ENCODE results near the gene XK. TPM values are rescaled to one million over a fixed set of nuclear protein-coding genes. Genes with fewer than 3 reads are reported as not detected.

XK gene
- total RNA-seq, 2 experiments from 2014 or later, result 0.02 to 0.04 TPM

DNA sequence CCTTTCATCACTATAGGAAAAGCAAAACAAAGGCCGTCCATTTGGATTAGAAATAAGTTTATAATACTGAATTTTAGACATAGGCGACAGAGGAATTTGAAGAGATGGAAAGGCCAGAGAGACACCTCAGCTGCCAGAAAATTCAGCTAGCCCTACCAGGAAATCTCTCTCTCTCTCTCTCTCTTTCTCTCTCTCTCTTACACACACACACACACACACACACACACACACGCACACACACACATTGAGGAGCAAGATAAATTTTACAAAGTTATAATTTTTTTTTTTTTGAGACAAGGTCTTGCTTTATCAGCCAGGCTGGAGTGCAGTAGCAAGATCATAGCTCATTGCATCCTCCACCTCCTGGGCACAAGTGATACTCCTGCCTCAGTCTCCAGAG lies 1.4 kb downstream of the XK start:
- Mint-ChIP-seq H3K27ac (no peak overlapping the region), H3K4me1 (no peaks in the 10 kb centered on the region), H3K4me3 (peak overlapping the region; percentile 58), H3K27me3 (peaks cover 4% of the 10 kb centered on the region), H3K36me3 (ENCODE audit: low read depth) (no peaks in the 10 kb centered on the region), H3K9me3 (no peaks in the 10 kb centered on the region)
- POLR2A ChIA-PET, result no interaction called here
- no peak for DNase-seq
- CTCF ChIA-PET, result no interaction called here

DNA sequence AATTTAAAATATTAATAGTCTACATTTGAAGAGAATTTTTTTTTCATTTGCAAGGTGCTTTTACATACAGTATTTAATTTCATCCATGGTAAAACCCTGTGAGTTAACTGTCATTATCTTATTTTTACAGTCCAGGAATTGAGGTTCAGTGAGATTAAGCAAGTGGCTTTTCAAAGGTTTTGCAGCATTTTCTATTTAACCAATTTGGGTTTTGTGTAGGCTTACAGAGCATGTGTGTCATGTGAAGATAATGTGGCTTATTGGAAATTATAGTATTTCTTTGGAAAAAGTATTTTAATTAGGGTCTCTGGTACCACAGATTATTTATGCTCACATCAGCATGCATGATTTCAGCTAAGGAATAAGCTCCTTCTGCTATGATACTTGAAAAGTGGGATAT lies 4.5 kb downstream of the XK start:
- no peaks in the 10 kb centered on the region for H3K4me1 Mint-ChIP-seq
- no peak overlapping the region for H3K27ac Mint-ChIP-seq
- no peak overlapping the region for H3K4me3 Mint-ChIP-seq
- no peaks in the 10 kb centered on the region for H3K27me3 Mint-ChIP-seq
- H3K9me3 Mint-ChIP-seq, result no peaks in the 10 kb centered on the region
- no peak for DNase-seq
- CTCF ChIA-PET, result no interaction called here
- POLR2A ChIA-PET, result no interaction called here
- no peaks in the 10 kb centered on the region for H3K36me3 Mint-ChIP-seq (ENCODE audit: low read depth)

DNA sequence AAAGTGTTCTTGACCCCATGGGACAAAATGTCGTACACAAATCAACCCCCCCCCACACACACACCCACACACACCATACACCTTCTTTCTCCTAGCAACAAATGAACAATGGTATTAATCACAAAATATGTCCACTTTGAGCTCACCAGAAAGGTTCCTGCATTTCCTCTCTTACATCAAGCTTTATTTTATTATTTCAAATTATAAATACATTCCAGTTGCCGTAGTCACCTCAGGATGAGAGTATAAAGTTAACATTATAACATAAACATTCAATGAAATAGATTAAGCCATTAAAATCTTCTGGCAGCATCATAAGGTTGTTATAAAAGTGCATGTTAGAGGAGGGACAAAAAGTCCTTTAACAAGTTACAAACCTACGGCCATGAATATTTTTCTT lies 7.3 kb downstream of the XK start:
- Mint-ChIP-seq H3K36me3 (ENCODE audit: low read depth) (no peaks in the 10 kb centered on the region), H3K9me3 (no peaks in the 10 kb centered on the region), H3K4me3 (no peak overlapping the region), H3K4me1 (no peaks in the 10 kb centered on the region), H3K27me3 (no peaks in the 10 kb centered on the region), H3K27ac (no peak overlapping the region)
- ChIA-PET CTCF (no interaction called here), POLR2A (no interaction called here)
- DNase-seq, result no peak

DNA sequence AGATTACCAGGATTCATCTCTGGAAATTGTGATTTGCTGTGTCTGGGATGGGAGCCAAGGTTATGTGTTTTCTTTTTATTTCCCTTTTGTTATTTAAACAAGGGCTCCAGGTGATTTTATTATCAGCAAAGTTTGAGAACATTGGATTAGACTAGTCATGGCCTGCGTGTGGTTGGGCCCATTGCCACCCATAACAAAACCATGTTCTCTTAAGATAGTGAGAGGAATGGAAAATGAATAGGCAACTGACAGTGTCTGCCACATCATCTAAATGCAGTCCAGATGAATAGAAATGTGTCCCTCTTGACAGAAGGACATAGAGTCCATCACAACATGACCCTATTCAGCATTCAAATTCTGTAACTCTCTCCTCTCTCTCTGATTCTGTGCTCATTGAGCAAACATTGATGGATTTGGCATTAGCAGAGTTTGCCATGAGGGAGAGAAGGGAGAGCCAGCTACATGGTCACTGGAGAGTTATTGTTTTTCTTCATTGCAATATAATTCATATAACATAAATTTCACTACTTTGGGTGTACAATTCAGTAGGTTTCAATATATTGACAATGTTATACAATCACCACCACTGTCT lies 11.7 kb downstream of the XK start:
- Mint-ChIP-seq H3K36me3 (ENCODE audit: low read depth) (no peaks in the 10 kb centered on the region), H3K27ac (no peak overlapping the region), H3K9me3 (no peaks in the 10 kb centered on the region), H3K4me3 (no peak overlapping the region), H3K4me1 (no peaks in the 10 kb centered on the region), H3K27me3 (no peaks in the 10 kb centered on the region)
- CTCF ChIA-PET, result no interaction called here
- no peak for DNase-seq
- POLR2A ChIA-PET, result no interaction called here

DNA sequence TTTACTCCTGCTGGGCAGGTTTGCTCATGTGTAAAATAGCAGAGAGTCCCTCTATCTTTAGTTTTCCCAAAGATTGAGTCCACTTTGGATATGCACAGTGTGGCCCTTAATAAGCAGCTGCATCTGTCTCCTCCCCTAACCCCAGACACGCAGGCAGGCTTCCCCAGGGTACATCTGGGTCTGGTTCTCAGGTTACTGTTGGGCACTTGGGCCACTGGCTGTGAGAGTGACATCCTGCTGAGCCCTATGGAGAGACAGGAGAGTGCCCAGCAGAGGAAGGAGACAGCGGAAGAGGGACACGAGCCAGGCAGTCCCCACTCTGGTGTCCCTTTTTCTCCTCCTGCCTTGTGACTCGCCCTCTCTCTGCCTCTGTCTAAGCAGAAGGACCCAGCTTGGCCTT lies 16.0 kb downstream of the XK start:
- no peaks in the 10 kb centered on the region for H3K27me3 Mint-ChIP-seq
- no peak overlapping the region for H3K27ac Mint-ChIP-seq
- ChIA-PET POLR2A (no interaction called here), CTCF (no interaction called here)
- H3K4me3 Mint-ChIP-seq, result no peak overlapping the region
- H3K4me1 Mint-ChIP-seq, result no peaks in the 10 kb centered on the region
- H3K9me3 Mint-ChIP-seq, result no peaks in the 10 kb centered on the region
- no peaks in the 10 kb centered on the region for H3K36me3 Mint-ChIP-seq (ENCODE audit: low read depth)
- no peak for DNase-seq

DNA sequence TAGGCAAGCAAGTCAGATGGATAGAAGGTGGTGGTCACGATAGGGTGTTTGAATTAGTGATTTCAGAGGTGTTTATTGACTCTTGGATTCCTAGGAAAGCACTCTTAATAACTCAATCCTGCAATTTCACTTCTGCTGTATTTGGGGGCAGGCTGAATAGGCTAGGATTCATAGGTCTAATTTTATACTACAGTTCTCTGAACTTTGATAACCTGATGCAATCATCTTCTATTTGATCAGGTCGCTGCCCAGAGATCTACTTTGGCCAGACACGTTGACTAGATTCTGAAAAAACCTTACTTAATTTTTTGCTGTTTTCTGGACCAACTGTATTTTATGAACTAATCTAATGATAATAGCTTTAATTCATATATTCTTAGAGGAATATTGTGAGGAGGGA lies 26.4 kb downstream of the XK start:
- Mint-ChIP-seq H3K9me3 (no peaks in the 10 kb centered on the region), H3K4me1 (no peaks in the 10 kb centered on the region), H3K4me3 (no peak overlapping the region), H3K27me3 (no peaks in the 10 kb centered on the region), H3K36me3 (ENCODE audit: low read depth) (no peaks in the 10 kb centered on the region), H3K27ac (no peak overlapping the region)
- ChIA-PET CTCF (no interaction called here), POLR2A (no interaction called here)
- no peak for DNase-seq

DNA sequence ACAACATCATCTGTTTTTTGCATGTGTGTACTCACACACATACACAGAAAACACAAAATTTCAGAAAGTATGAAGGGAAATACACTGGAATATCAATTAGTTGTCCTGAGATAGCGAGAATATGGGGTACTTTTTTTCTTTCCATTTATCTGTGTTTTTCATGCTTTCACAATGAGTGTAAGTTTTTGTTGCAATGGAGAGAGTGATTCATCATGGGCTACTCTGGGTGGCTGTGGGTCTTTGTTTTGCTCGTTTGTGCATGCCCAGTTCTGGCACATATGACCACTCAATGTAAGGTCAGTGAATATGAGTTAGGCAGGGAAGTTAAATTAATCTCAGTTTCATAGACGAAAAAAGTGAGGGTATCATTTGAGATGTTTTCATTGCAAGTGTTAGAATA lies 26.9 kb downstream of the XK start:
- H3K27me3 Mint-ChIP-seq, result no peaks in the 10 kb centered on the region
- H3K9me3 Mint-ChIP-seq, result no peaks in the 10 kb centered on the region
- no peak overlapping the region for H3K27ac Mint-ChIP-seq
- no peaks in the 10 kb centered on the region for H3K36me3 Mint-ChIP-seq (ENCODE audit: low read depth)
- ChIA-PET CTCF (no interaction called here), POLR2A (no interaction called here)
- no peaks in the 10 kb centered on the region for H3K4me1 Mint-ChIP-seq
- H3K4me3 Mint-ChIP-seq, result no peak overlapping the region
- no peak for DNase-seq

DNA sequence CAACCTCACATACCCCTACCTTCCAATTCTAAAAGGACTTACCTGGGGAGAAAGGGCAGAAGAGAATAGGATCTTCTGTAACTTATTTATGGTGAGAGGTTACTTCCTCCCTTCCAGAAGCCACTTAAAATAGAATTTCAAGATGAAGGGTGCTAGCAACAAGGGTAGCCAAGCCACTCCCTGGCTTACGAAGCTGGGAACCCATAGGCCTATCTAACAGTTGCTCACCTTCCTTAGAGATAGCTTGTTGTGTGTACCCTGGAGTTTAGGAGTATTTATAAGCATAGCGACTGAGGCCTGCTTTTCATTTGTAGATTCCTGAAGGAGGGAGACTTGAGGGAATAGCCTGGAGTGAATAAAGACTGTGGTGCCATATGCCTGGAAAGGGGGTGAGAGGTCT lies 28.9 kb downstream of the XK start:
- H3K9me3 Mint-ChIP-seq, result peaks cover 4% of the 10 kb centered on the region
- CTCF ChIA-PET, result interaction anchor here (1.3 kb wide), 1 partner anchor 13 kb away, joined by 4 read pairs; no protein-coding TSS in a partner anchor
- no peaks in the 10 kb centered on the region for H3K4me1 Mint-ChIP-seq

DNA sequence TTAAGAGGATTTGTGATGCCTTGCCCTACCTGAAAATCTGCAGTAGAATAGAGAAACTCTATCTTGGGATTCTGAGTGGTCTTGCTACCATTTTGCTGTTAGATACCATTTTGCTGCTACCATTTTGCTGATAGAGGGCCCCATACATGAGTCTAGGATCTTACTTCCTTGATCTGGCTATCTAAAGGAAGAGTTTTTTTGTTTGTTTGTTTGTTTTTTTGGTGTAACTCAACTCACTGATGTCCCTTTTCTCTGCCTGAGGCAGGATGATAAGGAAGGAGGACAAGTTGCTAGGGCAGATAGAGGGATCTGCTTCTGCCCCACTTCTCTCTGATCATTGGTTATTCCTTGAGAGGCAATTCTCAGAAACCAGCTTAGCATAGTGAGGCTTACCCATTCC lies 31.0 kb downstream of the XK start:
- Mint-ChIP-seq H3K4me1 (no peaks in the 10 kb centered on the region), H3K36me3 (ENCODE audit: low read depth) (peaks cover 2% of the 10 kb centered on the region), H3K27me3 (peaks cover 7% of the 10 kb centered on the region), H3K9me3 (peaks cover 4% of the 10 kb centered on the region), H3K4me3 (no peak overlapping the region), H3K27ac (no peak overlapping the region)
- ChIA-PET POLR2A (no interaction called here), CTCF (interaction anchor here (1.0 kb wide), 1 partner anchor 114 kb away, joined by 4 read pairs; no protein-coding TSS in a partner anchor)
- DNase-seq, result no peak

More for the DNA sequence above, 28.9 kb downstream of the XK start:
- DNase-seq, result no peak
- Mint-ChIP-seq H3K36me3 (ENCODE audit: low read depth) (peaks cover 2% of the 10 kb centered on the region), H3K27me3 (peaks cover 7% of the 10 kb centered on the region), H3K4me3 (no peak overlapping the region), H3K27ac (peak overlapping the region; percentile 9)
- POLR2A ChIA-PET, result no interaction called here

DNA sequence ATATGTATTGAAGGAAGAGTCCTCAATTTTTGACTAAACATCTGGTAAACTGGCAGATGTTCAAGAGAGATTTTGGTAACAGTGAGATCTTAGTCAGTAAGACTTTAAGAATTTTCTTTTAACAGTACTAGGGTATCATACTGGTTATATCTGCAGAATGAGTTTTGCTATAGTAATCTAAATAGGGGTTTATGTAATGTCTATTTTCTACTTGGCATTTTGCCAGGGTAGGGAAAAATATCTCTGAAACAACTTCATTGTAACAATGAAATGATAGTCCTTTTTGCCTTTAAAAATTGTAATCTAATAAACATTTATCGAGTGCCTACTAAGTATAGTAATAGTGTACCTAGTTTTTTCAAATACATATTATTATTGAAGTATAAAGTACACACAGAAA lies 32.1 kb downstream of the XK start:
- peaks cover 2% of the 10 kb centered on the region for H3K36me3 Mint-ChIP-seq (ENCODE audit: low read depth)
- no peak overlapping the region for H3K4me3 Mint-ChIP-seq
- CTCF ChIA-PET, result no interaction called here
- peaks cover 9% of the 10 kb centered on the region for H3K27me3 Mint-ChIP-seq
- no peak overlapping the region for H3K27ac Mint-ChIP-seq
- peaks cover 4% of the 10 kb centered on the region for H3K9me3 Mint-ChIP-seq
- DNase-seq, result no peak
- no peaks in the 10 kb centered on the region for H3K4me1 Mint-ChIP-seq
- POLR2A ChIA-PET, result no interaction called here

DNA sequence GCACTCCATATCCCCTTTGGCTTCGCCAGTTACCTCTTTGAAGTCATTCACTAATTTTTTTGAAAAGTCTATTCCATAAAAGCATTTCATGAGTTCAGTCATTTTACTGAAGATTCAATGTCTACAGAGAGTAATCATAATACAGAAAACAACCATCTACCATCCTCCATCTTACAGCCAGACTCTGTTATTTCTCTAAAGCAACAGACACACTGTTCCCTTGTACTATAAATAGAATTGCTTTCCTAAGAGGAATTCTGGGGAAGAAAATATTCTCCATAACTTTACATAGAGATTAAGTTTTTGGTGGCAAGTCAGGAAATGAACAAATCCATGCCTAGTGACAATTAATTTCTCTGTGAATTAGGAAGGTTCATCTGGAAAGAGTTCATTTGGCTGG lies 37.0 kb downstream of the XK start:
- DNase-seq, result no peak
- Mint-ChIP-seq H3K36me3 (ENCODE audit: low read depth) (peaks cover 2% of the 10 kb centered on the region), H3K27ac (no peak overlapping the region), H3K9me3 (peaks cover 4% of the 10 kb centered on the region), H3K4me3 (no peak overlapping the region), H3K27me3 (peaks cover 9% of the 10 kb centered on the region), H3K4me1 (no peaks in the 10 kb centered on the region)
- ChIA-PET POLR2A (no interaction called here), CTCF (no interaction called here)

DNA sequence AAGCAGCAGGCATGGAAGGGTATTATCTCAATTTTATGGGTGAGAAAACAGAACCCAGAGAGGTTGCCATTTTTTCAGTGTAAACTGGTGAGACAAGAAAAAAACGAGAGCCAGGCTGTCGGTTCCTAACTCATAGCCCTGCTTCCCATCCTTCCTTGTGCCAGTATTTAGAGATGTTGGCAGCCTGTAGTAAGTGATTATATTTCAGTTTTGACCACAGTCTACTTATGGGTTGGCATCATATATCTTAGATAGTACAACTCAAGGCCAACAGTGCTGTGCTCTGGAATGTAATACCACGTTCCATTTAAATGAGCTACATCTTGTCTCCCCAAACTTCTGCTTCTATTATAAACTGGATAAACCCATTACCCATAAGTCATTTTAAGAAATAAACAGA lies 40.8 kb downstream of the XK start:
- DNase-seq, result no peak
- CTCF ChIA-PET, result no interaction called here
- Mint-ChIP-seq H3K9me3 (no peaks in the 10 kb centered on the region), H3K4me1 (no peaks in the 10 kb centered on the region), H3K27me3 (peaks cover 2% of the 10 kb centered on the region), H3K36me3 (ENCODE audit: low read depth) (no peaks in the 10 kb centered on the region), H3K4me3 (no peak overlapping the region), H3K27ac (no peak overlapping the region)
- POLR2A ChIA-PET, result no interaction called here

DNA sequence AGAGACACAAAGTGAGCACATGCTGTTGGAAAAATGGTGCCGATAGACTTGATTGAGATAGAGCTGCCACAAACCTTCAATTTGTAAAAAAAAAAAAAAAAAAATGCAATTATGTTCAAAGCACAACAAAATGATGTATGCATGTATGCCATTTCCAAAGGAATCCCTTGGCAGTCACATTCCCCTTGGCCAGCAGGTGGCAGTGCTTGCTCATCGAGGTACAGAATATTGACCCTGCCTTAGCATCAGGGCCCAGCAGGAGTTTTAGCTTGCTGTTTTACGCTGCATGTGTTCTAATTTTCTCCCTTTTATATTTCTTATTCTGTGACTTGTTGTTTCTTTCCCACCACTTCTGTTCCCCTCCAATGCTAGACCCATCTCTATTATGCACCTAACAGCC lies 59.8 kb downstream of the XK start:
- Mint-ChIP-seq H3K4me1 (peaks cover 18% of the 10 kb centered on the region), H3K9me3 (peaks cover 3% of the 10 kb centered on the region), H3K36me3 (ENCODE audit: low read depth) (no peaks in the 10 kb centered on the region), H3K4me3 (no peak overlapping the region), H3K27me3 (no peaks in the 10 kb centered on the region), H3K27ac (peak overlapping the region; percentile 80)
- ChIA-PET POLR2A (no interaction called here), CTCF (interaction anchor here (0.6 to 2.8 kb wide), 18 partner anchors 8 to 510 kb away, joined by 3 to 44 read pairs (median 4); no protein-coding TSS in a partner anchor)
- DNase-seq, result peak; percentile 80

DNA sequence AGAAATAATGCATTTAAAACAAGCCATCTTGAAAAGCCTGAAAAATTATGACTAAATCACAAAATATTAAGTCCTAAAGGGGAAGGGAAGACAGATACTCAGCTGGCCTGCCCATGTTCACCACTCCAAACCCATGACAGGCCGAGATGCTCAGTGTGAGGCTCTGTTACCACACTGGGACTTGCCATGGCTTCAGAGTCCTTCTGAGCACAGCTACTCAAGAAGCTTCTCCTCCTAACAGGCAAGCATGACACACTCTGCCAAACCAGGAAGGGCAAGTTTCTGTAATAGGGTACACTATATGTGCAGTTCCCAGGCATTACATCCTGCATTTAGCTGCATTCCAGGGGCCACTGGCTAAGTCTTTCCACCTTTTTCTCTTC lies 60.2 kb downstream of the XK start:
- peak overlapping the region; percentile 80 for H3K27ac Mint-ChIP-seq
- peaks cover 18% of the 10 kb centered on the region for H3K4me1 Mint-ChIP-seq
- H3K9me3 Mint-ChIP-seq, result peaks cover 3% of the 10 kb centered on the region
- no peak for DNase-seq
- POLR2A ChIA-PET, result no interaction called here
- H3K27me3 Mint-ChIP-seq, result no peaks in the 10 kb centered on the region
- no peaks in the 10 kb centered on the region for H3K36me3 Mint-ChIP-seq (ENCODE audit: low read depth)
- CTCF ChIA-PET, result interaction anchor here (0.7 to 2.8 kb wide), 17 partner anchors 8 to 509 kb away, joined by 3 to 44 read pairs (median 4); no protein-coding TSS in a partner anchor
- no peak overlapping the region for H3K4me3 Mint-ChIP-seq

Data from activated CD4-positive, alpha-beta T cell treated with anti-CD3 and anti-CD28 coated beads, Interleukin-2, amount 10 ng/mL, durations not matched to agents 7 days and 5 days (primary cell).